ENCODE data around the gene SLCO3A1.

The SLCO3A1 gene

DNA sequence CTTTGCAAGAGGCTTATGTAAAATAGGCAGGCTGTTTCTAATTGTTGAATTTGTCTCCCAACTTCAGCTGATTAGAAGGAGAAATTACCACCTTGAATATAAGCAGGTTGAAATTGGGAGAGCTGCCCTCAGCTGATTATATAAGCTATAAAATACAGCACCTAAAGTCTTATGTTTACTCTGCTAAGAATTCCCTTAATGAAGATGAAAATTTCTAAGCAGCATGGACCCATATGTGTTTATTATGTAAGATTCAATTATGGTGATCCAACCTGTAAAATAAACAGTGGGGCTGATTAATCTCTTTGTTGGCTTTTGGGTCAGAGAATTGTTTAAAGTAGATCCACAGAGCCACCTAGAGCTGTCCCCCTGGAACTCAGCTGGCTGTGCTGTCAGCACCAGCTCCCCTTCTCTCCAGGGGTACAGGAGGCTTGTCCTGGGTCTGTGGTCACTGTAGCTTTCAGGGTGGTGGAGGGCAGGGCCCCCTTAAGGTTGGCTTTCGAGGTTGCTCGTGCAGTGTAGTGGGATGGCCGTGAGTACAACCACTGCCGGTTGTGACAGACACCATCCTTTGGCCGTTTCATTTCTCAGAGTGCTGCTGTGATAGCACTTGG is 9.5 kb downstream of the SLCO3A1 start:
- DNase-seq, result no peak

DNA sequence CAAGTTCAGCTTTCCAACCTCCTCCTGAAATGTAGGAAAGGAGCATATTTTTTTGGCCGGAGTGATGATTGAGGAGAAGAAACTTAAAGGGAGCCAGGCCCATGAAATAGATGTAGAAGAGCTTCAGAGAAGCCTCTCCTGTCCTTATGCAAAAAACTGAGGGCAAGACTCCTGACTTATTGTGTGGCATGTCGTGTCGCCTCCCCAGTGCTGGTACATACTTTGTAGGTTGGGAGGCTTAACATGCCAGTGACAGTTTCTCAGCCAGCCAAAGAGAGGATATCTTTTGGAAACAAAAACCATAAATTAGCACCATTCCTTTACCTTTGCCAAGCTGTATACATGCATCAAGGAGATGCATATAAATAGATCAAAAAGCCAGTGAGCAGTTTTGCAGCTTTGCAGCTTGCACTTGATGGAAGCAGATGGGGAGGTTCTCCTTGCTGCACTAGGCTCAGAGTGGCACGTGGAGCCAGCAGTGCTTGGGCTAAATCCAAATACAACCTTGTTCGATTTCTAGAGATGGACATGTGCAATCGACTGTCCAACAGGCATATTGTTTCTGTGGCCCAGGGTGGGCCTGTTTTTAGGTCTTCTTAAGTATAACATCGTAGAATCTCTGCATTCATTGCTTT is 10.2 kb downstream of the SLCO3A1 start:
- DNase-seq, result no peak

DNA sequence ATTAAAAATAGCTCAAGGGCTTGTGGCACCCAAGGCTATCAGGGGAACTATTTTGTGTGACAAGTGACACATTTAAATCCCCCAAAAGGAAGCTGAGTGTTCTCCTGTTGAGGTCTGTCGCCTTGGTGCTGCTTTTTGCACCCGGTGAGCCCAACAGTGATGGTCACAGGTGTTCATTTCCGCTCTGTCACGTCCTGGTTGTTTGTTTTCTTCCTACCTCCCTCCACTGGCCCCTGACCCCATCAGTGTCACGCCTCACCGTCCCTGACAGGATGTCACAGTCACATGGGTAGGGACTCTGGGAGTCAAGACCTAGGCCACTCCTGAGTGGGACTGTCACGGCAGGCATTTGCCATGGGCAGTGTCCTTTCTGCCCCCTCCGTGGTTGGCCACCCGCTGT is 11.2 kb downstream of the SLCO3A1 start:
- DNase-seq, result peak; percentile 45

DNA sequence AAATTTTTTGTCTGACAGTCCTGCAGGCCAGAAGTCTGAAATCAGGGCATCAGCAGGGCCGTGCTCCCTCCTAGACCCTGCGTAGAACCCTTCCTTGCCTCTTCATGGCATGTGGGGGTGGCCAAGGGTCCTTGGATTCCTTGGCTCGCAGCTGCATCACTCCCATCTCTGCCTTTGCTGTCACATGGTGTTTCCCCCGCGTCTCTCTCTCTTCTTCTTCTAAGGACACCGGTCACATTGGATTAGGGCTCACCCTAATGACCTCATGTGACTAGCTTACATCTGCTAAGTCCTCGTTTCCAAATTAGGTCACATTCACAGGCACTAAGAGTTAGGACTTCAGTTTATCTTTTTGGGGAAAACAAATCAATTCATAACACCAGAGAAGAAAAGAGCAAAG is 12.0 kb downstream of the SLCO3A1 start:
- DNase-seq, result no peak

DNA sequence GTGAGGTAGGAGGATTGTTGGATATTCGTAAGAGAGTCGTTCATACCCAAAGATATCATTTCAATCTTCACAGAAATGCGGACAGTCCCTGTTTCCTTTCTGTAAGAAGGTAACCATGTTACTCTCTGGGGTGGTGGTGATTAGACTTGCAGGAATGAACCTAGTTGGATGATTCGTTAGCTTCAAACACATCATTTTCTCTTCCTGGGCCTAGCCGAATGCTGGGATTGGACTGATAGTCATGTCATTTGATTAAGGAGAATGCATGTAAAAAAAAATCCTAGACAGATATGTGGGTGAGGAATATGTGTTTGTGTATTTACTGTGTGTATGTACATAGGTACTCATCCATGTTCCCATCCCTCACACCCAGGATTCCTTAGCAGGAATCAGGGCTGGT is 12.4 kb downstream of the SLCO3A1 start:
- no peak for DNase-seq

DNA sequence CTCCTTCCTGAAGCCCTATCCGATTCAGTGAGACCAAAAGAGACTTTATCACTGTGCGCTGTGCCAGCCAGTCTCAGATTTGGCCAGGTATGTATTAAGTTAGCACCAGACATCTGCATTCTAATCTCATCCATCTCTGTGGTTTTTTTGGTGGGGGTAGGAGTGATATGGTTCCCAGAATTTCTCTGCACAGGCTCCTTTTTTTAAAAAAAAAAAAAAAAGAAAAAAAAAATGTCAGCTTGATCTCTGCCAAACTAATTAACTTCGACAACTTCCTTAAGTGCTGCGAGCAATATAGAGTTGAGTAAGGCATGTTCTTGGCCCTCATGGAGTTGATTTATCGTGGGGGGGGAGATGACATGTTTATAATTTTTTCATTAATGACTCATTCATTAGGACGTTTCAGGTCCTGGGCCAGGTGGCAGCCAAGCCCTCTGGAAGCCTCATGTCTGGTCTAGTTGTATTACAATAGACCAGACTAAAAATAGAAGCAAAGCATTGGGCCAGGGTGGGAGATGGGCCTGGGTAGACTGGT is 12.9 kb downstream of the SLCO3A1 start:
- peak; percentile 58 for DNase-seq

DNA sequence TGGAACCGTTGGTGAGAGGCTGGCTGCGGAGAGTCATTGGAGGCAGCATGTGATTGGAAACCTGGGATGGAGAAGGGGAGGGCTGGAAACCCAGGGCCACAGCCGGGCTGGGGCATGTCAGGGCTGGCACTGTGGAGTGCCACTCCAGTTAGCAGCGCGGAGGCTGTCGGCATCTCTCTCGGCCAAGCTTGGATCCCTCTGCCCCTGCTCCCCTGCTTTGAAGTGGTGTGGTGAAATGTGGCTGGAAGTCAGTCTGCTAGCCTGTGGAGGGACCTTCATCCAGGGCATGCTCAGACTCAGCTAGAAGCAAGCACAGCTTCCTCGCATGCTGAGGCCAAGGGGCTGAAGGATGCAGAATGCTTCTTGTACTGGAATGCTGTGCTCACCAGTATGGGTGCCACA is 13.5 kb downstream of the SLCO3A1 start:
- no peak for DNase-seq

DNA sequence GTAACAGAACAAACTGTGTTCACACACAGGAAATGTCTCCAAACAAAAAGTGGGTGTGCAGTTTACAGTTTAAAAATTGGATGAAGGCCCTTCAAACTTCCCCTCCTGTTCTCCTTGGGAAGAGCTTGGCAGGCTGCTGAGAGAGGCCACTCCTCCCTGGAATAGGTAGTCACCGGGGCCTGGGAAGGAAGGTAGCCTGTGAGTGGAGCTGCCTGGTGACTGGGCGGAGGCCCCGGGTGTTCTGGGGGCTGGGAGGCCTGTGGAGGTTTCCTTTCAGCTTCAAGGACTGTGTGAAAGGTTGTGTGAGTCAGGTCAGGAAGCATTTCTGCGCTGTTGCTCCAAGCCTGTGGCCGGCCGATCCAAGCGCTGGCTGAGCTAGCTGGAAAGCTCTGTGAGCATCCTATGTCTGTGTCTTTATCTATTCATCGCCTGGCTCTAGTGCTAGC is 14.1 kb downstream of the SLCO3A1 start:
- DNase-seq, result no peak

DNA sequence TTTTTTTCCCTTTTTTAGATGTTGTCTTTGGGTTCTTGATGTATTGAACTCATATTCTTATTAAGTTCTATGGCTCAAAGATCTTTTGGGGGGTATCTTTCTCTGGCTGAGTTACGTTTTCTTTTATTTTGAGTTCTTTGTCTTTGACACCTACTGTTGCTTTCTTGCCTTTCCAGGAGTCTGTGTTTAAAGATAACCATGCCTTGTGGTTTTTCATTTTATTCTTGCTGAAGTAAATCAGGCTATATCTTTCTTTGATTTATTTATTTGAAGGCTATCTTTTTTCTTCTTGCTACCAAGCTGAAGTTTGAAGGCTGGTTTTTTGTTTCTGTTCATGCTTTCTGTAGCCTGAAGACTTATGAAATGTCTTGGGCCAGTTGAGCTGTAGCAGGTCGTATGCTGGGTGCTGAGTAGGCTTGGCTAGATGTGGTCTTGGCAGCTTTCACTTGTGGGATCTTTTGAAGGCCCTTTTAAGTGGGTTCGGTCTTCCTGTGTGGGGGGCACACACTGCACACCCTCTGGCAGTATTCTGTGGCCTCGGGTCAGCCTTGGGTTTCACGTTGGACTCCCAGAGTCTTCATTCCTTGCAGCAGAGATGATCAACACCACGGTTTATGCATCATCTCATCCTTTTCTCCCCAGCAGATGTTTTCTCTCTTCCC is 17.5 kb downstream of the SLCO3A1 start:
- no peak for DNase-seq

DNA sequence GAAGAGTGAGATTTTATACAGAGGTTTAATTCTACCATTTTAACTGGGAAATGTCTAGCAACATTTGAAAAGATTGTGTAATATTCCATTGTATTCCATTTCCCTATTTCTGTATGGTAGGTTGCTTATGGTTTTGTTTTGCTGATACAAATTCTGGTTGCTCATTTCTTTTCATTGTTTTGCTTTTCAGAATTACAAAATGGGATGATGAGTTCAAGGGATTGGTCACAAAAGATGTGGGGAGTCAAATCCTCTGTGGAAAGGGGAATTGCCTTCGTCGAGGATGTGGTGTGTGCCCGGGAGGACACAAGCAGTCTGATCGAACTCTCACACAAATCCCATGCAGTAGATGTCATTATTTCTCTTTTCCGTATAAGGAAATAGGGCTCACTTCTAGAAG is 18.3 kb downstream of the SLCO3A1 start:
- DNase-seq, result no peak

DNA sequence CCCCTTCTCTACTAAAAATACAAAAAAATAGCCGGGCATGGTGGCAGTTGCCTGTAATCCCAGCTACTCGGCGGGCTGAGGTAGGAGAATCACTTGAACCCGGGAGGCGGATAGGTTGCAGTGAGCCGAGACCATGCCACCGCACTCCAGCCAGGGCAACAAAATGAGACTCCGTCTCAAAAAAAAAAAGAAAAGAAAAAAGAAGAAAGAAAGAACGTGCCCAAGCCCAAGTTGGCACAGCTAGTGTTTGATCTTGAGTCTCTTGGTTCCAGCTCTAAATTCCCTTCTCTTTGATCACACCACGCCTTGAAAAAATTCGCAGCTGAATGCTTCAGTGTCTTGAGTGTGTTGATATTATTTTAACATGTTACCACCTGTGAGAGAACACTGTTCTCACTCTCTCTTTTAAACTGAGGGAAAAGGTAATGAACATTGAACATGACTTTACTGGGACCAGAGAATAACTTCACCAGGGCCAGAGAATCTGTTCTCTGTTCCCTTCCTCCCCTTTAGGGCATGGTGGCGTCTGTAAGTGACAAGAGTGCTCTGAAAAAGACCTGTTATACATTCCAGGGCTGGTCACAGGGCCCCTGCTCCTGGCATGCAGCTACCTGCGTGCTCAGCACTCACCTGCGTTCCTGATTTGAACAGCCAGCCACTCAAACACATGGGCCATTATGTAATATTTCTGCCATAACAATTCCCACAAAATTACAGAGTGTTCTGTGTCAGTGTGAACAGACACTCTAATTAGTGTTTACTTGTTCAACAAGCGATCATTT is 19.0 kb downstream of the SLCO3A1 start:
- no peak for DNase-seq

DNA sequence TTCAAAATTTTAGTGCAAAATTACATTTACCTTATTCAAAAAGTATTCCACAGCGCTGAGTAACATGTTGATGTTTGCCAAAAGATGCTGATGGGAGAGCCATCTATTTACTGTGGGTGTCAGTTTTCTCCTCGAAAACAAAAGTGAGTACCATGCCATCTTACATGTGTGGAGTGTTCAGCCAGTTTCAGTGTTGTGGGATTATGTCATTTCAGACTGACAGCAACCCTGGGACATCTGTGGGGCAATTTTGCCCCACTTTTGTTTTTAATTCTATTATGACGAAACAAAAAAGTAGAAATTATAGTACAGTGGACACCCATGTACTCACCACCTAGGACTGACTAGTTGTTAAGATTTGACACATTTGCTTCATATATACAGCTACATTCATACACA is 19.6 kb downstream of the SLCO3A1 start:
- DNase-seq, result no peak

DNA sequence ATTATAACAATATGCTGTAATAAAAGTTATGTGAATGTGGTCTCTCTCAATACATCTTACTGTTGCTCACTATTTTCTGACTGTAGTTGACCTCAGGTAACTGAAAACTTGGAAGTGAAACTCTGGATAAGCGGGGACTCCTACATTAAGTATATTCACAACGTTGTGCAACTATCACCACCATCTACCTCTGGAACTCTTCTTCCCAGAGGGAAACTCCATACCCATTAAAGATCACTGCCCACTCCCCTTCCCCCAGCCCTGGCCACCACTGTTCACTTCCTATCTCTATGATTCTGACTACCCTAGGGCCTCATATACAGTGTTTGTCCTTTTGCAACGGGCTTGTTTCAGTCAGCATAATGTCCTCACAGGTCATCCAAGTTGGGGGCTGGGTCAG is 20.7 kb downstream of the SLCO3A1 start:
- DNase-seq, result no peak

DNA sequence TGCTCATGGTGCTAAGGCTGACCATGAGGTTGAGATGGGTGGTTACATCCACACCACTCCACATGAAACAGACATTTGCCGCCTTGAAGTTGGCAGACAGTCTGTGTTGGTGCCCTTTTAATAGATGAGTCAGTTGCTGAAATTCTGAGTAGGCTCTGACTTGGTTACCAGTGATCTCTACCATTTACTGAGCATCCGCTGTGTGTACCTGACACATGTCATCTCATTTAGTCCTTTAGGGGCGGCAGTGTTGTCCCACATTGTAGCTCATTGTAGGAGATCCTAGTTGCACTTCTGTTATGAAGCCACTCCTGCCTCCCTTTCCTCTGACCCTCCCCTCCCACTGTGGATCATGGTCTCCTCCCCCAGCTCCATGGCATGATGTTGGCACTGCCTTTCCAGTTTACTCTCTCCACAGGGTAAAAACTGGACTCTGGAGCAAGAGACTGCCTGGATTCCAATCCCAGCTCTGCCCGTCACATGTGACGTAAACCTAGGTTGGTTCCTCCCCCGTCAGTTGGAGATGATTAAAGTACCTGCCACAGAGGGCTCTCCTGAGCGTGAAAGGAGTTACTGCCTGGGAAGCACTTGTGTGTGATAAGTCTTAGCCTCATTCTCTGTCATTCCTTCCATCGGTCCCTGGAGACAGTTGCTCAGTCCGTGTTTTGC is 21.6 kb downstream of the SLCO3A1 start:
- no peak for DNase-seq

DNA sequence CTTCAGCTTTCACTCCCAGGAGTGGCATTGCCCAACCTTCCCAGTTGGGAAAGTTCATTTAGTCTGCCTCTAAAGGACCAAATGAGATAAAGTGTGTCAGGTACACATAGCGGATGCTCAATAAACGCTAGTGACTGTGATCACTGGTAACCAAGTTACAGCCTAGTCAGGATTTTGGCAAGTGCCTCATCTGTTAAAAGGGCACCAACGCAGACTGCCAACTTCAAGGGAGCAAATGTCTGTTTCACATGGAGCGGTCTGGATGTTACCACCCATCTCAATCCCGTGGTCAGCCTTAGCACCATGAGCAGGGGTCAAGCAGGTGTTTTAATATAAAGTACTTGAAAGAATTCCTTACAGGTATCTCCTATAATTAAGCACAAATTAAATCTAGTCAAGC is 22.7 kb downstream of the SLCO3A1 start:
- no peak for DNase-seq

DNA sequence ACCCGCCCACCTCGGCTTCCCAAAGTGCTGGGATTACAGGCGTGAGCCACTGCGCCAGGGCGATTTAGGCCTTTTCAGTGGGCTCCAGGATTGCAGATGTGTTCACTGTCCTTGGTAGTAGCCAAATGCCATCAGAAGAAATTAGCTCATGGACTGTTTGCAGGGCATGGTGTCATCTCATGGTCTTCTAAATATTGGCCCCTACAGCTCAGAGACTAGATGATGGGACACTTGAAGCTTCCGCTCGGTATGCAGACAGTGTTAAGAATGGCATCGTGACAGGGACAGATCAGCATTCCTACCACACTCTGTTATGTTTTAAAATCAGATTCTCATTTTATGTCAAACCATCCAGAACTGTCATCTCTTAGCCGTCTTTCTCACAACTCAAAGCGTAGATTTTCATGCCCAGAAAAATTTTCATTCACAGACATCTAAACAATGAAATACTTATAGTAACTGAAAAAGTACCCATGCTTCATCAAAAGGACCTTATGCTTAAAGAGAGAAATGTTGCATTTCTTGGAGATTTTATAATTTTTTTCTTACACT is 24.9 kb downstream of the SLCO3A1 start:
- DNase-seq, result no peak

DNA sequence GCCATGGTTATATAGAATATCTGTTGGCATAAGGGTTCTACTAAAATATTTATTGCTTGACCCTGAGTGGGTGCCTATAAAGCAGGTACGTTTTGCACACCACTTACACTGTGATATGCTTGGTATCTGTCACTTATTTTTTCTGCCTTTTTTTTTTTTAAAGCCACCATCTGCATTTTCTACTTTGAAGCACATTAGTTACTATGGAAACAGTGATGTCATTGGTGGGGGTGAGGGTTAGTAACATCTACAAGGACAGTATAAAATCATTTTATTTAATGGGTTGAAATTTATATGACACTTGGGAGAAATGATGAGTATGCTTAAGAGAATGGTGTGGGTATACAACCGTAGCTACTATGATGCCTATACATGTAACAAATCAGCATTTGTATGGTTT is 25.6 kb downstream of the SLCO3A1 start:
- DNase-seq, result no peak

DNA sequence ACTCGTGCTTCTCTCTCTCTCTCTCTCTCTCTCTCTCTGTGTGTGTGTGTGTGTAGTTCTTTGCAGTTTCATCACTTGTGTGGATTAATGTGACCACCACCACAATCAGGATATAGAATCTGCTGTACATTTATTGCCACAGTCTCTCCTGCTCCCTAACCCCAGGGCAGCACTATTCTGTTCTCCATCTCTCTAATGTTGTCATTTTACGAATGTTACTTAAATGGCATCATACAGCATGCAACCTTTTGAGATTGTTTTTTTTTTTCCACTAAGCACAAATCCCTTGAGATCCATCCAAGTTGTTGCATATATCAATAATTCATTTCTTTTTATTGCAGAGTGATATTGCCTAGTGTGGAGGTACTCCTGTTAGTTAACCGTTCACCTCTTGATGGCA is 26.9 kb downstream of the SLCO3A1 start:
- DNase-seq, result no peak

DNA sequence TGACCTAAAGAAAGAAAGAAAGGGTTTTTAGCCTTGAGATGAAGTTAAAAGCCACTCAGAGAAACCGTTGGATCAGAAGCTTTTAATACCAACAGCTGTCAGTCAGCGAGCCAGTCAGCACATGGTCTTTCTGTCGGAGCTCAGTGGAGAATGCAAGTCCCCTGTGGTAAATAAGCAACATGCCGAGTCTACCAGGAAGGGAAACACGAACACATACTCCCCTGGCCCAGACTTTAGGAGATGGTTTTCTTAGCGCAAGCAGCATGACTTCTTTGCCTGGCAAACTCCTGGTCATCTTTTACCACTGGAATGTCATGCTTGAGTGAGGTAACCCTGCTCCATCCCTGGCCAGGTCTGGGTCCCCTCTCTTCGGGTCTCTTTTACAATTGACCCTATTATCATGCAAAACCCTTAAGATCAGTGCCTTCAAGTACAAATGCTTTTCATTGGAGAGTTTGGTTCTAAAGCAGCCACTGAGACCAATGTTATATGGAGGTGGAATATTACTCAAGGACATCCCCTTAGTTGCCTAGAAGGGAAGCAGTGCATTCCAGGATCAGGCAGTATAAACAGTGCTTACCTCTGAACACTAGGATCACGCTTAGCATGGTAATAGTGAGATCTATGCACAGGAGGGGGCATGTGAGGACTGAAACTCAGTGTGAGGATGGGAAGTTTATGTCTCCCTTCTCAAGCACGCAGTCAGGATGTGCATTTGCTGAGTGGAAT is 28.2 kb downstream of the SLCO3A1 start:
- no peak for DNase-seq

DNA sequence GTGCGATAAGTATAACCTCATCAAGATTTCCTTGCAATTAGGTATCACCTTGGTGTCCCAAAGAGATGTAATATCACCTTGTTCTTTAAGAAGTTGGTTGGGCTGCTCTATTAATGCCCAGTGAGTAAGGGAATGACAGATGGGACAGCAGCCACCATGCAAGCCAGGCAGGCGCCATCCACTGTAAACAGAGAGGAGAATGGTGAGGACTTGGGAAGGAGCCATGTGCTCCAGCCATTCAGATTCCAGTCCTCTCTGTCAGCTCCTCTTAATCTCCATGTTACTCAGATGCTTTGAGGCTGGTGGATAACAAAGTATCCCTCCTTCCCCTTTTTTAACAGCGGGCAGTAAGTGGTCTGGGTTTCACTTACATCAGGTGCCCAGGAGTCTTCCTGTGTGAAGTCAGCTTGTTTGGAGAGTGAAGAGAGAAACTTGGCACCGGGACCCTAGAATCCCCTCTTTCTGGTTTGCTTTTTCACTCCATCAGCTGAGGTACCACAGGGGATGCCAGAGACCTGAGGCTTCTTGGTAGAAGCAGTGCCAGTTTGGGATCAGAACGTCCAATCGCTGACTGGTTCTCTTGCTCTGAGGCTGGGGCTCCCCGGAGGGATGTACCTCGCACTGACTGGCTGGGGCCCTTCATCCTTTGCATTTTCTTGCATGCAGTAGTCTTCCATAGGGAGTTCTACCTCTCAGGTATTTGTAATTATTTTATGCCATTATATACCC is 29.5 kb downstream of the SLCO3A1 start:
- DNase-seq, result no peak

DNA sequence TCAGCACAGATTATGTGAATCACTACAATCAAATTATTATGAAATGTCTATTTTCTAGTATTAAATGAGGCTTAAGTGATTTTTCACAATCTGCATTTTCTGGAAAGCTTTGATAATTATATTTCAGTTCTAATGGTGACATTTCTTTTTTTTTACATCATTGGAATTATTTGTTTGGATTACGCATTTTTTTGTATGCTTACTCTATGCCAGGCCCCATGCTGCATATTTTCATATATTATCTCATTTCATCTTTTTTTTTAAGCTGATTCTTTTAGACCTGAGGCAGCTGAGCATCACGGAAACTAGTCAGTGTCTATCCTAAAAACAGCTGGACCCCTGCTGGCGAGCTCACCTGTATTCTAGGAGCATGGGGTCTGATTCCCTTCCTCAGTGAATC is 31.1 kb downstream of the SLCO3A1 start:
- no peak for DNase-seq

Measured in CD4-positive, alpha-beta T cell treated with Interleukin-4 for 4 hours (primary cell).